Loucy (cell line): ENCODE data around the gene ZFAND2B.

Experiments
- H2AFZ ChIP-seq: fragments of 200-600 bp; sonication (generic); 2 replicates; pipeline ENCODE4 v1.6.0; 2016; ENCODE audit warnings: antibody characterized with exemption, mild to moderate bottlenecking, low read length, moderate library complexity
- H3F3A ChIP-seq: fragments of 200-600 bp; 2 replicates; pipeline ENCODE4 v1.6.0; 2016; ENCODE audit warnings: antibody characterized with exemption, low read depth, mild to moderate bottlenecking
- H3K27me3 ChIP-seq: fragments of 200-600 bp; sonication (generic); 2 replicates; pipeline ENCODE4 v1.6.1; 2014; ENCODE audit warnings: low read length, mild to moderate bottlenecking; ENCODE audit not compliant: insufficient read depth, poor library complexity, severe bottlenecking
- H3K36me3 ChIP-seq: fragments of 200-600 bp; sonication (generic); 2 replicates; pipeline ENCODE4 v1.6.1; 2016; ENCODE audit warnings: low read length; ENCODE audit not compliant: insufficient read depth
- H3K4me1 ChIP-seq: fragments of 200-600 bp; sonication (generic); 2 replicates; pipeline ENCODE4 v1.5.1; 2014; ENCODE audit warnings: low read length, mild to moderate bottlenecking; ENCODE audit not compliant: insufficient read depth, poor library complexity, severe bottlenecking
- H3K4me2 ChIP-seq: fragments of 200-600 bp; sonication (generic); 2 replicates; pipeline ENCODE4 v1.6.0; 2014; ENCODE audit warnings: antibody characterized with exemption, low read length, low read depth, mild to moderate bottlenecking; ENCODE audit not compliant: poor library complexity, severe bottlenecking
- H3K4me3 ChIP-seq: fragments of 200-600 bp; sonication (generic); 2 replicates; pipeline ENCODE4 v1.5.1; 2014; ENCODE audit warnings: low read length, mild to moderate bottlenecking, mixed read lengths; ENCODE audit not compliant: poor library complexity, severe bottlenecking
- H3K79me2 ChIP-seq: fragments of 200-600 bp; sonication (generic); 2 replicates; pipeline ENCODE4 v1.6.1; 2014; ENCODE audit warnings: low read length; ENCODE audit not compliant: insufficient read depth
- H3K9ac ChIP-seq: fragments of 200-600 bp; sonication (generic); 2 replicates; pipeline ENCODE4 v1.6.0; 2014; ENCODE audit warnings: mild to moderate bottlenecking, low read depth, low read length, moderate library complexity; ENCODE audit not compliant: poor library complexity, severe bottlenecking
- H3K9me2 ChIP-seq: fragments of 200-600 bp; sonication (generic); replicated peaks from 2 replicates; pipeline ENCODE4 v1.6.1; 2016; ENCODE audit warnings: low read depth, low read length, mixed read lengths
- H3K9me3 ChIP-seq: fragments of 200-600 bp; sonication (generic); 2 replicates; pipeline ENCODE4 v1.6.1; 2014; ENCODE audit warnings: mild to moderate bottlenecking, antibody characterized with exemption, low read length, low read depth; ENCODE audit not compliant: insufficient read depth
- H4K20me1 ChIP-seq: fragments of 200-600 bp; sonication (generic); 2 replicates; pipeline ENCODE4 v1.6.0; 2014; ENCODE audit warnings: antibody characterized with exemption, low read length, mild to moderate bottlenecking; ENCODE audit not compliant: insufficient read depth, poor library complexity, severe bottlenecking
- CTCF ChIP-seq: fragments of 200-600 bp; sonication (generic); conservative IDR thresholded peaks from 2 replicates; pipeline ENCODE4 v1.5.1; 2014; ENCODE audit warnings: mild to moderate bottlenecking, antibody characterized with exemption, low read length
- EZH2phosphoT487 ChIP-seq: fragments of 200-600 bp; IDR thresholded peaks from 2 replicates; pipeline ENCODE4 v1.6.1; 2018; ENCODE audit warnings: antibody characterized with exemption, mild to moderate bottlenecking, moderate library complexity, borderline replicate concordance

The ZFAND2B gene

GRCh38 chr2:219175486-219175885 lies 31.1 kb upstream of the ZFAND2B start:
- peak overlapping the region; percentile 92 for H3K4me2 ChIP-seq
- no peaks in the 10 kb centered on the region for H3K9me2 ChIP-seq
- no peaks in the 10 kb centered on the region for H3K27me3 ChIP-seq
- H3K36me3 ChIP-seq: peaks cover 7% of the 10 kb centered on the region; the same call in 1 of the 2 replicates
- TF ChIP-seq EZH2phosphoT487 (no peak), CTCF (no peak)
- H3K79me2 ChIP-seq: peaks cover 46% of the 10 kb centered on the region
- H4K20me1 ChIP-seq: peaks cover 32% of the 10 kb centered on the region
- H3K9ac ChIP-seq: peak overlapping the region; percentile 85
- no peaks in the 10 kb centered on the region for H3K9me3 ChIP-seq
- peaks cover 32% of the 10 kb centered on the region for H3K4me1 ChIP-seq
- peaks cover 9% of the 10 kb centered on the region; the same call in 1 of the 2 replicates for H3F3A ChIP-seq
- peak overlapping the region; percentile 97 for H3K4me3 ChIP-seq
- H2AFZ ChIP-seq: no peak overlapping the region

- Histone ChIP-seq H3K4me3 (peak overlapping the region; percentile 97), H3K4me1 (peaks cover 36% of the 10 kb centered on the region), H2AFZ (peak overlapping the region; percentile 76), H3K36me3 (peaks cover 14% of the 10 kb centered on the region; the same call in 1 of the 2 replicates), H3K4me2 (peak overlapping the region; percentile 92), H3K79me2 (peaks cover 53% of the 10 kb centered on the region), H3K9ac (peak overlapping the region; percentile 85), H4K20me1 (peaks cover 32% of the 10 kb centered on the region), H3K9me3 (no peaks in the 10 kb centered on the region), H3F3A (peaks cover 9% of the 10 kb centered on the region; the same call in 1 of the 2 replicates), H3K9me2 (no peaks in the 10 kb centered on the region), H3K27me3 (no peaks in the 10 kb centered on the region)
- no peak for TF ChIP-seq EZH2phosphoT487
- TF ChIP-seq CTCF: peak; percentile 19; the same call in 1 of the 2 replicates
These were observed 30.4 kb upstream of the ZFAND2B start for GRCh38 chr2:219175928-219176817.

- Histone ChIP-seq H3K9ac (peak within 1 kb of the TSS; percentile 85), H3K4me2 (peak within 1 kb of the TSS; percentile 92), H3K9me2 (no peaks in the 10 kb centered on the region), H3F3A (peaks cover 9% of the 10 kb centered on the region; the same call in 1 of the 2 replicates), H3K27me3 (no peaks in the 10 kb centered on the region), H4K20me1 (peaks cover 32% of the 10 kb centered on the region), H3K79me2 (peaks cover 61% of the 10 kb centered on the region), H3K4me3 (peak within 1 kb of the TSS; percentile 97), H3K9me3 (no peaks in the 10 kb centered on the region), H3K4me1 (peaks cover 36% of the 10 kb centered on the region), H2AFZ (peak within 1 kb of the TSS; percentile 77), H3K36me3 (peaks cover 22% of the 10 kb centered on the region; the same call in 1 of the 2 replicates)
- no peak for TF ChIP-seq CTCF
These were observed 29.6 kb upstream of the ZFAND2B start, which contains the start of gene CNPPD1 for GRCh38 chr2:219176818-219177551. TSS of gene CNPPD1 (minus strand) at chr2:219176925. CDS start at chr2:219176828, 97 bp downstream.
